GM23248 (cell line): ENCODE data around the gene ETFBKMT. TPM values are rescaled to one million over a fixed set of nuclear protein-coding genes. Genes with fewer than 3 reads are reported as not detected.
"Not testable (repeated sequence)": the region's sequence is repeated elsewhere in the genome, so short reads cannot be mapped to it uniquely, and the experiment has no call there.

Experiments
- DNase-seq: peaks from one replicate; pipeline ENCODE4 v3.0.0-alpha.2; 2015
- H2AFZ ChIP-seq: fragments of 200-600 bp; sonication (generic); 2 replicates; pipeline ENCODE4 v1.6.1; 2016; ENCODE audit warnings: antibody characterized with exemption
- H3F3A ChIP-seq: fragments of 200-600 bp; sonication (generic); 2 replicates; pipeline ENCODE4 v1.6.1; 2016; ENCODE audit warnings: mild to moderate bottlenecking, antibody characterized with exemption, mixed run types; ENCODE audit not compliant: insufficient read depth
- H3K27ac ChIP-seq: fragments of 200-600 bp; sonication (generic); 2 replicates; pipeline ENCODE4 v1.5.1; 2016; ENCODE audit warnings: mild to moderate bottlenecking
- H3K27me3 ChIP-seq: fragments of 200-600 bp; sonication (generic); replicated peaks from 2 replicates; pipeline ENCODE4 v1.6.1; 2016; ENCODE audit warnings: mild to moderate bottlenecking; ENCODE audit not compliant: insufficient read depth
- H3K36me3 ChIP-seq: fragments of 200-600 bp; sonication (generic); 2 replicates; pipeline ENCODE4 v1.6.1; 2016; ENCODE audit warnings: low read depth, mild to moderate bottlenecking
- H3K4me1 ChIP-seq: fragments of 200-600 bp; sonication (generic); 2 replicates; pipeline ENCODE4 v1.6.1; 2016; ENCODE audit warnings: mild to moderate bottlenecking; ENCODE audit not compliant: insufficient read depth
- H3K4me2 ChIP-seq: fragments of 200-600 bp; sonication (generic); one replicate; pipeline ENCODE4 v1.6.1; 2016; ENCODE audit warnings: mild to moderate bottlenecking; ENCODE audit not compliant: unreplicated experiment
- H3K4me3 ChIP-seq: fragments of 200-600 bp; sonication (generic); 2 replicates; pipeline ENCODE4 v1.5.1; 2016; ENCODE audit warnings: mild to moderate bottlenecking
- H3K79me2 ChIP-seq: fragments of 200-600 bp; sonication (generic); 2 replicates; pipeline ENCODE4 v1.6.1; 2016; ENCODE audit warnings: mild to moderate bottlenecking; ENCODE audit not compliant: insufficient read depth
- H3K9ac ChIP-seq: fragments of 200-600 bp; sonication (generic); 2 replicates; pipeline ENCODE4 v1.6.1; 2016; ENCODE audit warnings: mild to moderate bottlenecking
- H3K9me2 ChIP-seq: fragments of 200-600 bp; sonication (generic); 2 replicates; pipeline ENCODE4 v1.6.1; 2016; ENCODE audit warnings: mixed run types, mild to moderate bottlenecking, moderate library complexity; ENCODE audit not compliant: insufficient read depth
- H3K9me3 ChIP-seq: fragments of 200-600 bp; sonication (generic); one replicate; pipeline ENCODE4 v1.6.1; 2017; ENCODE audit warnings: low read depth
- H4K20me1 ChIP-seq: fragments of 200-600 bp; sonication (generic); 2 replicates; pipeline ENCODE4 v1.6.0; 2016; ENCODE audit not compliant: insufficient read depth
- EZH2 ChIP-seq: fragments of 200-600 bp; sonication (generic); IDR thresholded peaks from 2 replicates; pipeline ENCODE4 v1.6.1; 2018; ENCODE audit warnings: antibody characterized with exemption, mild to moderate bottlenecking; ENCODE audit not compliant: insufficient read depth, poor library complexity, severe bottlenecking
- EZH2phosphoT487 ChIP-seq: fragments of 200-600 bp; sonication (generic); IDR thresholded peaks from 2 replicates; pipeline ENCODE4 v1.6.1; 2018; ENCODE audit warnings: antibody characterized with exemption, moderate library complexity, mild to moderate bottlenecking, low read depth; ENCODE audit not compliant: insufficient read depth
- WGBS, 2 experiments: methylation state at CpG; one replicate each; pipeline ENCODE4 v1.1.6; 2015 to 2017; ENCODE audit warnings: low lambda C conversion rate in 2 of 2, low coverage in 1 of 2; ENCODE audit errors: missing lambda C conversion rate in 2 of 2; 5-methylcytosine and 5-hydroxymethylcytosine counted together
- in situ Hi-C: fragments of 300-500 bp; cut with MboI; formaldehyde crosslinking; loops from 2 replicates; pipeline ENCODE4 v1.15.0; 2020
- polyA plus RNA-seq: library from polyadenylated mRNA; unstranded; fragments of >200 nt; fragmentation: Nextera tagmentation; extraction: Ambion mirVana; gene quantifications from 2 replicates; pipeline ENCODE4 v1.2.1, GENCODE V29; 2016
- total RNA-seq: library from RNA; depleted of rRNA; stranded (reverse); fragments of >200 nt; shearing (Covaris generic); gene quantifications from 2 replicates; pipeline ENCODE4 v1.2.3, GENCODE V29; 2014

The ETFBKMT gene
- total and polyA plus RNA-seq, 2 experiments from 2014 or later = 3.4 to 4.3 TPM

DNA sequence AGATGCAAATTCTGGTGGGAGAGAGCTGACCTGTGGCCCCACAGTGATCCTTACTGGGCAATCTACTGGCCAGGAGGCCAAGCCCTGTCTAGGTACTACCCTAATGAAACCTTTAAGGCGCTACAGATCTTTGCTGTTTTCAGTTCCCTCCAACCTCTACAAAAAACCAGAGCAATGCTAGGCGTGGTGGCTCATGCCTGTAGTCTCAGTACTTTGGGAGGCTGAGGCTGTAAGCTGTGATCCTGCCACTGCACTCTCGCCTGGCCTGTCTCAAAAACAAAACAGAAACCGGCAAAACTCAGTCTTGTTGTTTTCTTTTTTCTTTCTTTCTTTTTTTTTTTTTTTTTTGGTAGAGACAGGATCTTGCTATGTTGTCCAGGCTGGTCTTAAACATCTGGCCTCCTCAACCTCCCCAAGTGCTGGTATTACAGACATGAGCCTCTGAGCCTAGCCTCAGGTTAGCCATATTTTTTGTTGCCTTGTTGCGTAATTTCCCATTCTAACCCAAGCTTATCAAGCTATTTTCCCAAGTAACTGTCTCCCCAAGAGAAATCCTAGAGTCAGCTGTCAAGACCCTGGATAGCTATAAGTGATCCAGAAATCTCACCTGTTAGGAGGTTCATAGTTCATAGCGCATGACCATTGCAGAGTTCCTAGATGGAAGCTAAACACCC, 2.8 kb downstream of the ETFBKMT start:
- Histone ChIP-seq H3K27me3 (no peaks in the 10 kb centered on the region), H3K4me3 (no peak overlapping the region), H3K27ac (no peak overlapping the region), H3F3A (no peaks in the 10 kb centered on the region; the same call in 1 of the 2 replicates), H4K20me1 (no peaks in the 10 kb centered on the region), H3K9me2 (no peaks in the 10 kb centered on the region), H3K9ac (no peak overlapping the region), H3K79me2 (no peaks in the 10 kb centered on the region), H3K4me2 (no peak overlapping the region), H3K9me3 (no peaks in the 10 kb centered on the region), H2AFZ (no peak overlapping the region), H3K4me1 (no peaks in the 10 kb centered on the region; the same call in 1 of the 2 replicates), H3K36me3 (no peaks in the 10 kb centered on the region)
- no peak for DNase-seq
- 79 to 90% methylated on average over 6 of the region's 6 CpGs for WGBS, 2 experiments
- in situ Hi-C loops = loop anchor here (25.0 kb wide), 2 partner anchors 300 to 1000 kb away; partner anchors contain the start of gene RESF1
- no peak for TF ChIP-seq EZH2phosphoT487

- in situ Hi-C loops = loop anchor here (25.0 kb wide), 2 partner anchors 299 to 999 kb away; partner anchors contain the start of gene RESF1
- no peak overlapping the region for H2AFZ ChIP-seq
These were observed 4.1 kb downstream of the ETFBKMT start for GRCh38 chr12:31663576-31663975.

GRCh38 chr12:31664038-31664437, 4.5 kb downstream of the ETFBKMT start:
- H3K4me3 ChIP-seq = no peak overlapping the region
- no peaks in the 10 kb centered on the region for H4K20me1 ChIP-seq
- no peaks in the 10 kb centered on the region for H3K9me2 ChIP-seq
- H3K27ac ChIP-seq = no peak overlapping the region
- 84 to 87% methylated on average over 6 of the region's 6 CpGs for WGBS, 2 experiments
- no peaks in the 10 kb centered on the region for H3K27me3 ChIP-seq
- no peak overlapping the region for H2AFZ ChIP-seq
- 0 out of 2 replicates have a peak, but pooled peaks cover 2% of the 10 kb centered on the region for H3K36me3 ChIP-seq
- no peak overlapping the region for H3K9ac ChIP-seq
- H3K9me3 ChIP-seq = peaks cover 3% of the 10 kb centered on the region
- no peak for TF ChIP-seq EZH2phosphoT487
- TF ChIP-seq EZH2 = no peak
- no peaks in the 10 kb centered on the region; the same call in none of the 2 replicates for H3F3A ChIP-seq
- H3K4me1 ChIP-seq = no peaks in the 10 kb centered on the region; the same call in 1 of the 2 replicates
- H3K4me2 ChIP-seq = no peak overlapping the region
- DNase-seq = no peak
- in situ Hi-C loops = loop anchor here (25.0 kb wide), 2 partner anchors 298 to 998 kb away; partner anchors contain the start of gene RESF1
- H3K79me2 ChIP-seq = no peaks in the 10 kb centered on the region

More at GRCh38 chr12:31663576-31663975, 4.1 kb downstream of the ETFBKMT start:
- H3K4me3 ChIP-seq = no peak overlapping the region
- H3K9ac ChIP-seq = no peak overlapping the region
- H3K4me2 ChIP-seq = no peak overlapping the region
- H3F3A ChIP-seq = no peaks in the 10 kb centered on the region; the same call in none of the 2 replicates
- no peaks in the 10 kb centered on the region for H3K27me3 ChIP-seq
- no peak overlapping the region for H3K27ac ChIP-seq
- no peaks in the 10 kb centered on the region for H3K9me3 ChIP-seq
- 68 to 78% methylated on average over 4 of the region's 4 CpGs for WGBS, 2 experiments
- no peaks in the 10 kb centered on the region; the same call in 1 of the 2 replicates for H3K4me1 ChIP-seq
- no peak for TF ChIP-seq EZH2
- no peak for TF ChIP-seq EZH2phosphoT487
- H3K9me2 ChIP-seq = no peaks in the 10 kb centered on the region
- H3K79me2 ChIP-seq = no peaks in the 10 kb centered on the region
- H4K20me1 ChIP-seq = no peaks in the 10 kb centered on the region
- no peaks in the 10 kb centered on the region for H3K36me3 ChIP-seq
- DNase-seq = no peak

DNA sequence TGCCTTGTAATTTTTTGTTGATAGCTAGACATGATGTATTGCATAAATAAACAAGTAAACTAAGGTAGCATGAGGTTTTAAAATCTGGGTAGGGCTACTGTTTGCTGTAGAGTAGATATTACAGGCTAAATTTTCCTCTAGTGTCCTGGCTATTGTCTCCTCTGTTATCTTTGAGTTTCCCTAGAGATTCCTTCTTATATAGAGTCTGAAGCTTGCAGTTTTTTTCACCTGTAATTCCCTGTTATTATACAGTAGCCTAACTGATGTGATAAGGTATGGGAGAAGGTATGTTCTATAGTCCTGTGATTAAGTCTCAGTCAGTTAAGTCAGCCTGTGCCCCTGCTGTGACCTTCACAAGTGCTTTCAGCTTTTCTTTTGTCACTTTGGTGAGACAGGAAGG, 9.5 kb downstream of the ETFBKMT start:
- no peaks in the 10 kb centered on the region; the same call in 1 of the 2 replicates for H3F3A ChIP-seq
- no peak overlapping the region for H3K4me2 ChIP-seq
- no peaks in the 10 kb centered on the region for H4K20me1 ChIP-seq
- peaks cover 5% of the 10 kb centered on the region for H3K9me3 ChIP-seq
- H3K9me2 ChIP-seq = no peaks in the 10 kb centered on the region
- H3K9ac ChIP-seq = no peak overlapping the region
- in situ Hi-C loops = loop anchor here (25.0 kb wide), 2 partner anchors 293 to 993 kb away; partner anchors contain the start of gene RESF1
- H3K4me1 ChIP-seq = no peaks in the 10 kb centered on the region
- H3K4me3 ChIP-seq = no peak overlapping the region
- H2AFZ ChIP-seq = no peak overlapping the region
- H3K79me2 ChIP-seq = no peaks in the 10 kb centered on the region
- DNase-seq = no peak
- TF ChIP-seq EZH2phosphoT487 = no peak
- no peak for TF ChIP-seq EZH2
- 0 out of 2 replicates have a peak, but pooled peaks cover 6% of the 10 kb centered on the region for H3K36me3 ChIP-seq
- H3K27ac ChIP-seq = no peak overlapping the region
- H3K27me3 ChIP-seq = no peaks in the 10 kb centered on the region

DNA sequence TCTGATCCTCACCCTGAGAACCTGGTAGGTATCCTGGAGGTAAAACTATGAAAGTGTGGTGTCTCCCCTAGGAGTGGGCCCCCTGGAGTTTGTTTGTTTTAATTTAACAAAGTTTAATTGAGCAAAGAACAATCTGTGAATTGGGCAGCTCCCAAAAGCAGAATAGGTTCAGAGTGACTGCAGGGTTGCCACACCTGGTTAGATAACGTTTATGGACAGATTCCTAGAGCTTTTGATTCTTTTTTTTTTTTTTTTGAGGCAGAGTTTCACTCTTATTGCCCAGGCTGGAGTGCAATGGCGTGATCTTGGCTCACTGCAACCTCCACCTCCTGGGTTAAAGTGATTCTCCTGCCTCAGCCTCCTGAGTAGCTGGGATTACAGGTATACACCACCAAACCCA, 10.1 kb downstream of the ETFBKMT start:
- H3K9me3 ChIP-seq, H3K4me2 ChIP-seq, H3K4me1 ChIP-seq, H3K9ac ChIP-seq, H3K36me3 ChIP-seq, H2AFZ ChIP-seq, H3K4me3 ChIP-seq, H3K27me3 ChIP-seq, H3K79me2 ChIP-seq, H3K9me2 ChIP-seq, H3K27ac ChIP-seq, DNase-seq, H3F3A ChIP-seq, H4K20me1 ChIP-seq: not testable (repeated sequence)
- 80 to 95% methylated on average over 2 of the region's 2 CpGs for WGBS, 2 experiments
- in situ Hi-C loops = loop anchor here (25.0 kb wide), 2 partner anchors 293 to 993 kb away; partner anchors contain the start of gene RESF1
